Fibroblast of villous mesenchyme (primary cell): Measurements from ENCODE around the gene CISH. TPM values are rescaled to one million over a fixed set of nuclear protein-coding genes. Genes with fewer than 3 reads are reported as not detected.
A peak's percentile ranks its signal among the peaks of the same experiment; 100 is the strongest.

ENCODE experiments used
- DNase-seq: peaks from one replicate; pipeline ENCODE4 v3.0.0-alpha.2; 2010; ENCODE audit warnings: low read depth
- H3K4me3 ChIP-seq: 2 replicates; pipeline ENCODE4 v1.5.1; 2011; ENCODE audit warnings: low read depth, mild to moderate bottlenecking, low read length
- total RNA-seq: library from RNA; depleted of rRNA; stranded (reverse); fragments of >200 nt; gene quantifications from 2 replicates; pipeline ENCODE4 v1.2.3, GENCODE V29; 2012
- TF ChIP-seq, protein P1 (sequence below): IDR thresholded peaks from 2 replicates; pipeline ENCODE4 v1.5.1; 2012; ENCODE audit warnings: low read depth, mild to moderate bottlenecking, low read length; ENCODE audit not compliant: insufficient read depth

Gene CISH, protein sequence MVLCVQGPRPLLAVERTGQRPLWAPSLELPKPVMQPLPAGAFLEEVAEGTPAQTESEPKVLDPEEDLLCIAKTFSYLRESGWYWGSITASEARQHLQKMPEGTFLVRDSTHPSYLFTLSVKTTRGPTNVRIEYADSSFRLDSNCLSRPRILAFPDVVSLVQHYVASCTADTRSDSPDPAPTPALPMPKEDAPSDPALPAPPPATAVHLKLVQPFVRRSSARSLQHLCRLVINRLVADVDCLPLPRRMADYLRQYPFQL
- 0.86 and 0.97 TPM in 2 replicates for total RNA-seq

DNA sequence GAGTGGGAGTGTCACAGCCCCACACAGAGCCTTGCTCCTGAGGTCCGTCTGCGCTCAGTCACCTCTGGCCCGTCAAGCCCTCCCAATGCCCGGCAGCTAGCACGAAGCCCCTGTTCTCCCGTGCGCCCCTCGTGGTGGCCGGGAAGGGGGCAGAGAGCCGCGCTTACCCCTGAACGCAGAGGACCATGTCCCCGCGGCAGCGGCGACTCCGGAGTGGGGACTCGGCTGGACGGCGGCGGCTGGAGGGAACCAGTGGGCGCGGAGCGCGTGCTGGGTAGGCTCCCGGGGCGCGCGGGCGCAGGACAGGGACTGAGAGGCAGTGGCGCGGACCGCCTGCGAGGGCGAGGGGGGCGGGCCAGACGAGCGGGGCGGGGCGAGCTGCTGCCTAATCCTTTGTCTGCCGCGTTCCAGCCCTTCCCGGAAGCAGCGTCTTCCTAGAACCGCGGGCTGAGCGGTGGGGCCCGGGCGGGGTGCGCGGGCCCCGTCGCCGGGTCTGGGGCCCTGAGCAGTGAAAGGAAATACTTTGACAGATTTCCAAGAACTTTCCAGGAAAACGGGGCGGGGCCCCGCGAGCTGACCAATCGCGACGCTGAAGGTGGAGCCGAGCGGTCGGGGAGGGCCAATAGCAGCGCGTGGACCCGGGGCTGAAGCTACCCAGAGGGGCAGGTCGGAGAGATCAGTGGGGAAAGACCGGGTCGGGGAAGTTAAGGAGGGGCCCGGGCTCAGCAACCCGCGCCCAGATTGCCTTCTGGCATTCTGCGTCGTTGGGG is at the start of gene CISH:
Gene CISH, minus strand, starts transcription at position 311 of the 770 bp plus-strand sequence. Its CDS starts 124 bp downstream, at position 187.
- peak within 1 kb of the TSS; percentile 74 for H3K4me3 ChIP-seq
- TF ChIP-seq, protein P1, sequence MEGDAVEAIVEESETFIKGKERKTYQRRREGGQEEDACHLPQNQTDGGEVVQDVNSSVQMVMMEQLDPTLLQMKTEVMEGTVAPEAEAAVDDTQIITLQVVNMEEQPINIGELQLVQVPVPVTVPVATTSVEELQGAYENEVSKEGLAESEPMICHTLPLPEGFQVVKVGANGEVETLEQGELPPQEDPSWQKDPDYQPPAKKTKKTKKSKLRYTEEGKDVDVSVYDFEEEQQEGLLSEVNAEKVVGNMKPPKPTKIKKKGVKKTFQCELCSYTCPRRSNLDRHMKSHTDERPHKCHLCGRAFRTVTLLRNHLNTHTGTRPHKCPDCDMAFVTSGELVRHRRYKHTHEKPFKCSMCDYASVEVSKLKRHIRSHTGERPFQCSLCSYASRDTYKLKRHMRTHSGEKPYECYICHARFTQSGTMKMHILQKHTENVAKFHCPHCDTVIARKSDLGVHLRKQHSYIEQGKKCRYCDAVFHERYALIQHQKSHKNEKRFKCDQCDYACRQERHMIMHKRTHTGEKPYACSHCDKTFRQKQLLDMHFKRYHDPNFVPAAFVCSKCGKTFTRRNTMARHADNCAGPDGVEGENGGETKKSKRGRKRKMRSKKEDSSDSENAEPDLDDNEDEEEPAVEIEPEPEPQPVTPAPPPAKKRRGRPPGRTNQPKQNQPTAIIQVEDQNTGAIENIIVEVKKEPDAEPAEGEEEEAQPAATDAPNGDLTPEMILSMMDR: peak; percentile 51
- peak; percentile 98 for DNase-seq

DNA sequence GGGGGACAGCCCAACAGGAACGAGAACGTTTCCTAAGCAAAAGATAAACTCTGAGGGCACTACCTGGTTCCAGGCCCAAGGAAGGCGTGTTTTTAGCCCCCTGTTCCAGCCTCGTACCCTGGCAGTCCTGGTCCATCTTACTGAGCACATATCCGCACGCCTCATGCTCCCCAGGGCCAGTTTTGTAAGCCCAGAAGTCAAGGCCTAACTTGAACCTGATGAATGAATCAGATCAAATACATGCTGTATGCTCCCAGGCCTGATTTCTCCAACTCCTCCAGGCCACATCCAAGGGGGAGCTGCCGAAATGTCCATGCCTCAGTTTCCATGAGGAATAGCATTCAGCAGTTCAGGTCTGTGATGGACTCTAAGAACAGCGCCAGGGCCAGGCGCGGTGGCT is 48.8 kb upstream of the CISH start:
- no peak for DNase-seq
- H3K4me3 ChIP-seq: no peak overlapping the region
- TF ChIP-seq, protein P1: no peak

DNA sequence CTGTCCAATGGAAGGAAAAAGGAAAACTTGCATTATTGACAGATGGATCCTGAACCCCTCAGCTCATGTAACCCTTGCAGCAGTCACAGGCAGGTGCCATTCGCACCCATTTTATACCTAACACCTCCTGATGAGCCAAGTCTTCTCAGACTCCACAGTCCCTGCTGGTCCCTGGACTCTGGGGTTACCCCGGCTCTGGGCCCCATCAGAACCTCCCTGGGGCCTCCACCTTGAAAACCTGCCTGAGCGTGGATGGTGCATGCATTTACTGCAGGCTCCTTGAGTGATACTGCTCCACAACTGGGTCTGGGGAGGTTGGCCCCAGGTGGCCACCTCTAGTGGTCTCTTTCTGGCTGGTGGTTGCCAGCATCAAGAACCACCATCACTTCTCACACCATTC is 47.3 kb upstream of the CISH start:
- no peak for DNase-seq
- H3K4me3 ChIP-seq: no peak overlapping the region
- TF ChIP-seq, protein P1: no peak

DNA sequence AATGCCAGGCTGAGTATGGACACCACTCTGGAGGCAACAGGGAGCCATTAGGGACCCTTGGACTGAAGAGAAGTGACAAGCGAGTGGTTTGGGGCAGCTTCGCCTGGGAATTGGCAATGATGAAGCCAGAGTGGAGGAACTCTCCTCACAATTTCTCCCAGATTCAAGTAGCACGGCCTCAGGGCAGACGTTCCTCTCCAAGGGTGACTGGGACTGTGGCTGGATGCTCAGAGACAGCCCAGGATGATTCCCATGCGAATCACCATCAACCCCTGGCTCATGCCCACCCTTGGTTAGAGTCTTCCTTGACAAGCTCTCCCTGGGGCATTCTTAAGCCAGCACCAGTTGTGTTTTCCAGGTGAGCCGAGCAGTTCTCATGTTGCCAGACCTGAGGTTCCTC is 46.8 kb upstream of the CISH start:
- no peak for DNase-seq
- H3K4me3 ChIP-seq: no peak overlapping the region
- TF ChIP-seq, protein P1: no peak

DNA sequence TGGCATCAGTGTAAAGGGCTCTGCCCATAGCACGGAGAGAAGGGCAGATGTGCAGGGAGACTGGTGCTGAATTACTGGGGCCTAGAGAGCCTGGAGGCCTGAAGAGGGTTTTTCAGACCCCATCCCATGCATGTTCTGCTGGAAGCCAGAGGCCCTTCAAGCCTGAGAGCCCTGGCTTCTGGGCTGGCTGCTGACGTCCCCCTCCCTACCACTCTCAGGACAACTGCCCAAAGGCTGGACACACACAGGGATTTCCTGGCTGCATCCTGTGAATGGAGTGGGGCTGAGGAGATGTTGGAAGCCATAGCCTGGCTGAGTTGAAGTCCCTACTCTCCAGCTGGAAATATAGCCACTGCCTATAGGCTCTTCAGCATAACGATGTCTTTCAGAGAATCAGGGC is 46.2 kb upstream of the CISH start:
- TF ChIP-seq, protein P1: no peak
- no peak overlapping the region for H3K4me3 ChIP-seq
- DNase-seq: no peak

DNA sequence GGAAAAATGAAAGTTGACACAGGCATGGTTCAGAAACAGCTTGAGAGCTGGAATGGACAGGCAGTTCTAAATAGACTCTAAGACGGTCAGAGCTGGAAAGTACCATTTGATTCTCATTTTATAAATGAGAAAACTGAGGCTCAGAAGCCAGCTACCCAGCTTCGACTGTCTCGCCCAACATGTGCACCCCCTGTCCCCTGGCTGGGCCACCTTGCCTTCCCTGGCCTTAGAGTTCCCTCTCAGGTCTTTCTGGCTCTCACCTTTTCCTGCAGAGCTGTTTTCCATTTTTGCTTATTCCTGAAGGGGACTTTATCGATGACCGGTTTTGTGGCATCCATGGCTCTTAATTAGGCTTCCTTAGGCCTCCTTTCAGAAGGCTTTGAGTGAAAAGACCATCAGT is 45.8 kb upstream of the CISH start:
- H3K4me3 ChIP-seq: no peak overlapping the region
- TF ChIP-seq, protein P1: no peak
- DNase-seq: no peak
